Measurements from ENCODE around the gene HBA2. TPM values are rescaled to one million over a fixed set of nuclear protein-coding genes. Genes with fewer than 3 reads are reported as not detected.
A peak's percentile ranks its signal among the peaks of the same experiment; 100 is the strongest.

The HBA2 gene
- total and polyA plus RNA-seq, 9 of the 15 experiments (the other 6 are each of a cell fraction or from before 2014, with no cell fraction given), result 40.4 to 853 (median 286) TPM

DNA sequence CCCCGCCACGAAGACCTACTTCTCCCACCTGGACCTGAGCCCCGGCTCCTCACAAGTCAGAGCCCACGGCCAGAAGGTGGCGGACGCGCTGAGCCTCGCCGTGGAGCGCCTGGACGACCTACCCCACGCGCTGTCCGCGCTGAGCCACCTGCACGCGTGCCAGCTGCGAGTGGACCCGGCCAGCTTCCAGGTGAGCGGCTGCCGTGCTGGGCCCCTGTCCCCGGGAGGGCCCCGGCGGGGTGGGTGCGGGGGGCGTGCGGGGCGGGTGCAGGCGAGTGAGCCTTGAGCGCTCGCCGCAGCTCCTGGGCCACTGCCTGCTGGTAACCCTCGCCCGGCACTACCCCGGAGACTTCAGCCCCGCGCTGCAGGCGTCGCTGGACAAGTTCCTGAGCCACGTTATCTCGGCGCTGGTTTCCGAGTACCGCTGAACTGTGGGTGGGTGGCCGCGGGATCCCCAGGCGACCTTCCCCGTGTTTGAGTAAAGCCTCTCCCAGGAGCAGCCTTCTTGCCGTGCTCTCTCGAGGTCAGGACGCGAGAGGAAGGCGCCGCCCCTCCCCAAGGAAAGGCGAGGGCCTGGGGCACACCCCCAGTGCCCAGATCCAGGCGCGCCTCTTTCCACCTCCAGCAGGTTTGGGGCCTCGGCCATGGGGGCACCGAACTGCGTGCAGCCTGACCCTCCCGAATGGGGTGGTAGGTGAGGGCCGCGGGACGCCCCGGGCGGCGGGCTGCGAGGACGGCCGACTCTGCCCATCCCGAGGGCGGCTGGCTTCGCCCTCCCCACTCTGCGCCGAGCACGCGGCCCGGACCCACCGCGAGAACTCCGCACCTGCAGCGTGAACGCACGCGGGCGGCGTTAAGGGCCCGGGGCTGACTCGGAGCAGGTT is 8.2 kb downstream of the HBA2 start (continued):
- peak; percentile 13; the same call in 1 of the 2 replicates for TF ChIP-seq ZBTB2 (IDR thresholded peaks at IDR 0.05)
- TF ChIP-seq TGIF2 (CRISPR knock-in tag; IDR thresholded peaks at IDR 0.05), result peak; percentile 98
- TF ChIP-seq MYC (IDR thresholded peaks at IDR 0.05; ENCODE audit: low read depth, low read length), result peak; percentile 97
- 0 out of 2 replicates have a peak, but pooled peaks have one; percentile 66 for TF ChIP-seq MYC (CRISPR knock-in tag; IDR thresholded peaks at IDR 0.05; ENCODE audit: borderline replicate concordance, low read depth)
- TF ChIP-seq KLF10 (CRISPR knock-in tag; IDR thresholded peaks at IDR 0.05), result no peak; the same call in 1 of the 2 replicates
- TF ChIP-seq KLF13 (tag; IDR thresholded peaks at IDR 0.05; ENCODE audit: borderline replicate concordance, low read depth), result peak; percentile 65
- no peak for TF ChIP-seq MIER1 (IDR thresholded peaks at IDR 0.05; ENCODE audit: low read depth)
- peak; percentile 93 for TF ChIP-seq CTBP1 (IDR thresholded peaks at IDR 0.05; ENCODE audit: borderline replicate concordance)
- peak; percentile 87 for TF ChIP-seq SAFB (IDR thresholded peaks at IDR 0.05; ENCODE audit: borderline replicate concordance, low read depth, low read length)
- no peak for TF ChIP-seq HMG20A (CRISPR knock-in tag; conservative IDR thresholded peaks at IDR 0.05)
- TF ChIP-seq PCBP1 (IDR thresholded peaks at IDR 0.05; ENCODE audit: low read depth, low read length, poor library complexity, severe bottlenecking), result peak; percentile 70
- 0 out of 2 replicates have a peak, but pooled peaks have one; percentile 64 for TF ChIP-seq ZNF717 (CRISPR knock-in tag; IDR thresholded peaks at IDR 0.05)
- TF ChIP-seq OTX1 (CRISPR knock-in tag; IDR thresholded peaks at IDR 0.05), result no peak
- TF ChIP-seq FOXO4 (CRISPR knock-in tag; IDR thresholded peaks at IDR 0.05), result no peak
- TF ChIP-seq ZNF511 (CRISPR knock-in tag; IDR thresholded peaks at IDR 0.05), result peak; percentile 100
- TF ChIP-seq NEUROD1 (IDR thresholded peaks at IDR 0.05; ENCODE audit: borderline replicate concordance, low read depth, low read length, partially characterized antibody), result peak; percentile 44
- no peak for TF ChIP-seq ZNF184 (CRISPR knock-in tag; IDR thresholded peaks at IDR 0.05)
- no peak for TF ChIP-seq RBBP5 (IDR thresholded peaks at IDR 0.05; ENCODE audit: borderline replicate concordance, insufficient read depth, low read length, poor library complexity, severe bottlenecking)
- no peak for TF ChIP-seq SMAD1 (IDR thresholded peaks at IDR 0.05; ENCODE audit: low read depth, low read length, partially characterized antibody)
- peak; percentile 91 for TF ChIP-seq U2AF1 (optimal IDR thresholded peaks at IDR 0.05; ENCODE audit: low read depth, low read length)
- peak; percentile 18 for TF ChIP-seq TBP (optimal IDR thresholded peaks at IDR 0.05; ENCODE audit: low read depth, low read length)
- 0 out of 2 replicates have a peak, but pooled peaks have one; percentile 11 for TF ChIP-seq ETV1 (tag; conservative IDR thresholded peaks at IDR 0.05; ENCODE audit: low read depth)
- TF ChIP-seq BACH1 (tag; IDR thresholded peaks at IDR 0.05), result no peak
- no peak for TF ChIP-seq KAT2B (IDR thresholded peaks at IDR 0.05; ENCODE audit: low read depth, low read length)
- peak; percentile 78; the same call in 1 of the 2 replicates for TF ChIP-seq ZNF583 (CRISPR knock-in tag; IDR thresholded peaks at IDR 0.05)
- TF ChIP-seq ZNF274 (IDR thresholded peaks at IDR 0.05; ENCODE audit: borderline replicate concordance, low read depth, low read length), result peak; percentile 44; the same call in 1 of the 2 replicates
